H1 (cell line): ENCODE data around the gene CAPN15.
A peak's percentile ranks its signal among the peaks of the same experiment; 100 is the strongest.

Experiments used
- BRCA1 ChIP-seq: IDR thresholded peaks from 2 replicates; pipeline ENCODE4 v1.6.1; 2012; ENCODE audit warnings: low read depth, low read length, improper control_type of control experiment
- CHD2 ChIP-seq: IDR thresholded peaks from 2 replicates; pipeline ENCODE4 v1.6.1; 2012; ENCODE audit warnings: low read length, improper control_type of control experiment
- CTCF ChIP-seq, 3 experiments: IDR thresholded peaks; 1 replicate in 2 of 3; 2 replicates in 1 of 3; pipeline versions ENCODE4 v1.5.1 to v1.6.1; 2011; ENCODE audit warnings: low read length in 3 of 3, mild to moderate bottlenecking in 3 of 3, inconsistent platforms in 2 of 3, low read depth in 1 of 3, moderate library complexity in 1 of 3; ENCODE audit not compliant: insufficient read depth in 1 of 3; ENCODE audit errors: control extremely low read depth in 1 of 3
- EGR1 ChIP-seq: IDR thresholded peaks from 2 replicates; pipeline ENCODE4 v1.6.1; 2011; ENCODE audit warnings: low read depth, low read length, borderline replicate concordance
- EP300 ChIP-seq, 2 experiments: IDR thresholded peaks; 1 replicate in 1 of 2; 2 replicates in 1 of 2; pipeline ENCODE4 v1.6.1; 2011 to 2012; ENCODE audit warnings: low read depth in 2 of 2, low read length in 2 of 2, mild to moderate bottlenecking in 2 of 2, borderline replicate concordance in 1 of 2, inconsistent platforms in 1 of 2, moderate library complexity in 1 of 2
- EZH2 ChIP-seq: fragments of 200-600 bp; sonication (generic); IDR thresholded peaks from 2 replicates; pipeline ENCODE4 v1.7.1; 2012; ENCODE audit warnings: low read depth, mild to moderate bottlenecking, moderate library complexity, low read length, inconsistent platforms; ENCODE audit not compliant: severe bottlenecking
- HDAC6 ChIP-seq: IDR thresholded peaks from one replicate; pipeline ENCODE4 v1.7.1; 2012; ENCODE audit warnings: low read depth, mild to moderate bottlenecking, inconsistent platforms, low read length, moderate library complexity
- JUN ChIP-seq: IDR thresholded peaks from 2 replicates; pipeline ENCODE4 v1.6.1; 2011; ENCODE audit warnings: low read depth, mild to moderate bottlenecking, improper control_type of control experiment, low read length
- POLR2A ChIP-seq, 2 experiments: IDR thresholded peaks; 1 replicate in 1 of 2; 2 replicates in 1 of 2; pipeline ENCODE4 v1.6.1; 2011; ENCODE audit warnings: low read depth in 2 of 2, low read length in 2 of 2, mild to moderate bottlenecking in 2 of 2; ENCODE audit errors: control extremely low read depth in 1 of 2
- RAD21 ChIP-seq, 2 experiments: IDR thresholded peaks in 1 of 2; conservative IDR thresholded peaks in 1 of 2; 2 replicates each; pipeline ENCODE4 v1.6.1; 2011; ENCODE audit warnings: low read depth in 2 of 2, low read length in 2 of 2, improper control_type of control experiment in 1 of 2, inconsistent platforms in 1 of 2, mild to moderate bottlenecking in 1 of 2, moderate library complexity in 1 of 2
- SUZ12 ChIP-seq: fragments of 200-600 bp; sonication (generic); IDR thresholded peaks from 2 replicates; pipeline ENCODE4 v1.6.1; 2012; ENCODE audit warnings: mild to moderate bottlenecking, inconsistent platforms, low read length, moderate library complexity, mixed read lengths
- TAF1 ChIP-seq: IDR thresholded peaks from 2 replicates; pipeline ENCODE4 v1.6.1; 2011; ENCODE audit warnings: mild to moderate bottlenecking, low read depth, low read length
- TCF12 ChIP-seq: IDR thresholded peaks from 2 replicates; pipeline ENCODE4 v1.6.1; 2011; ENCODE audit warnings: low read depth, mild to moderate bottlenecking, low read length

DNA sequence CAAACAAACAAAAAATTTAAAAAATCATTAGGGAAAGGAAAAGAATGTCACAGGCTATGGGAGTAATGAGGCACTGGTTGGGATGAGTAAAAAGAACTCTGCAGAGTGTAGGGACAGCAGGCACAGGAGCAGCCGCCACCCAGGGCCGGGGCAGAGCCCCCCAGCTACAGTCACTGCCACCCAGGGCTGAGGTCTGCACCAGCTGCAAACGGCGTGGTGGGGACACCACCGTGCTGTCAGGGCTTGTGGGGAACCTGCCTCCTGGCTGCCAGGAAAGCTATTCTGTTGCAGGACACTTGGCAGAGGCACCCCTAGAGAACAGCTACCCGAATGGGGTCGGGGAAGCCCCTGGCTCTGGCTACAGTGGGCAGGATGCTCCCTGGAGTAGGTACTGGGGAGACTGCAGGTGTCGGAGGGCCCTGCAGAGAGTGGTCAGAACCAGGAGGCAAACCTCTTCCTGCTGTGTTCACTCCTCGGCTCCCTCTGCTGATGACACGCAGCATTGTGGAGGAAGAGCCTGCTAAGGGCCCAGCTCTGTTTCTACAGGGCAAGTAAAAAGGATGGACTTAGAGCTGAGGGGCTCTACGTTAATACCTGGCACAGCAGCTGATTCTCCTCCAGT, 32.3 kb upstream of the CAPN15 start:
- TF ChIP-seq CTCF (IDR thresholded peaks at IDR 0.05; ENCODE audit: control extremely low read depth in 1 of 3, insufficient read depth in 1 of 3, low read depth in 1 of 3, low read length in 3 of 3): peak; percentile 70 to 78 (median 74)
- no peak for TF ChIP-seq EP300 (IDR thresholded peaks at IDR 0.05; ENCODE audit: borderline replicate concordance in 1 of 2, low read depth in 2 of 2, low read length in 2 of 2)
- TF ChIP-seq POLR2A (IDR thresholded peaks at IDR 0.05; ENCODE audit: control extremely low read depth in 1 of 2, low read depth in 2 of 2, low read length in 2 of 2): no peak
- no peak for TF ChIP-seq BRCA1
- TF ChIP-seq EGR1: no peak
- TF ChIP-seq TAF1: no peak
- TF ChIP-seq EZH2: no peak
- no peak for TF ChIP-seq TCF12
- TF ChIP-seq JUN: no peak
- no peak for TF ChIP-seq HDAC6
- peak; percentile 62 to 67 for TF ChIP-seq RAD21 (IDR thresholded peaks at IDR 0.05 in 1 of 2, conservative IDR thresholded peaks at IDR 0.05 in 1 of 2; ENCODE audit: low read depth in 2 of 2, low read length in 2 of 2)
- TF ChIP-seq CHD2: no peak
- no peak for TF ChIP-seq SUZ12
